Prostate gland (tissue), 2 donors: ENCODE data around the gene MCTS1. TPM values are rescaled to one million over a fixed set of nuclear protein-coding genes. Genes with fewer than 3 reads are reported as not detected.
"Not testable (repeated sequence)": the region's sequence is repeated elsewhere in the genome, so short reads cannot be mapped to it uniquely, and the experiment has no call there.

Source experiments
- DNase-seq: peaks from one replicate; pipeline ENCODE4 v3.0.0-alpha.2; 2019; ENCODE audit warnings: low spot score
- H3K27ac ChIP-seq, 2 donors: fragments of 200-600 bp; sonication (generic); 2 replicates each; pipeline ENCODE4 v1.5.1; 2017 to 2019
- H3K27me3 ChIP-seq: fragments of 200-600 bp; sonication (generic); replicated peaks from 2 replicates; pipeline ENCODE4 v1.5.1; 2019; ENCODE audit not compliant: insufficient read depth
- H3K36me3 ChIP-seq, 2 donors: fragments of 200-600 bp; sonication (generic); 1 replicate in 1 of 2; 2 replicates in 1 of 2; pipeline versions ENCODE4 v1.5.1 to v1.8.1; 2017 to 2019
- H3K4me1 ChIP-seq: fragments of 200-600 bp; sonication (generic); replicated peaks from 2 replicates; pipeline ENCODE4 v1.5.1; 2019
- H3K4me3 ChIP-seq, 2 donors: fragments of 200-600 bp; sonication (generic); 2 replicates each; pipeline ENCODE4 v1.5.1; 2017 to 2019
- H3K9me3 ChIP-seq: fragments of 200-600 bp; sonication (generic); 2 replicates; pipeline ENCODE4 v1.5.1; 2017
- POLR2A ChIP-seq: fragments of 450-650 bp; IDR thresholded peaks from one replicate; pipeline ENCODE4 v1.6.1; 2016; ENCODE audit warnings: antibody characterized with exemption, mild to moderate bottlenecking
- POLR2AphosphoS5 ChIP-seq: sonication (generic); formaldehyde crosslinking; IDR thresholded peaks from one replicate; pipeline ENCODE4 v1.6.1; 2017; ENCODE audit warnings: antibody characterized with exemption
- WGBS: methylation state at CpG from one replicate; pipeline ENCODE4 v1.1.5; 2018; 5-methylcytosine and 5-hydroxymethylcytosine counted together
- intact Hi-C: fragments of 100-400 bp; cut with DNase I; formaldehyde crosslinking; loops from one replicate; pipeline ENCODE4 v1.14.2; 2022
- total RNA-seq, 2 donors: library from RNA; depleted of rRNA; stranded (reverse); fragments of >200 nt; gene quantifications; one replicate each; pipeline ENCODE4 v1.1.0, GENCODE V29; 2016
- TF ChIP-seq, protein P1 (sequence below), 4 experiments: fragments of 200-600 bp in 2 of 4; fragments of 450-650 bp in 2 of 4; sonication (generic) in 2 of 4; IDR thresholded peaks; 1 replicate in 3 of 4; 2 replicates in 1 of 4; pipeline ENCODE4 v1.5.1; 2016 to 2019; ENCODE audit warnings: antibody characterized with exemption in 4 of 4, mild to moderate bottlenecking in 2 of 4, moderate library complexity in 2 of 4

MCTS1 gene
- total RNA-seq, 2 donors from 2014 or later, result 17.5 to 23.6 TPM

DNA sequence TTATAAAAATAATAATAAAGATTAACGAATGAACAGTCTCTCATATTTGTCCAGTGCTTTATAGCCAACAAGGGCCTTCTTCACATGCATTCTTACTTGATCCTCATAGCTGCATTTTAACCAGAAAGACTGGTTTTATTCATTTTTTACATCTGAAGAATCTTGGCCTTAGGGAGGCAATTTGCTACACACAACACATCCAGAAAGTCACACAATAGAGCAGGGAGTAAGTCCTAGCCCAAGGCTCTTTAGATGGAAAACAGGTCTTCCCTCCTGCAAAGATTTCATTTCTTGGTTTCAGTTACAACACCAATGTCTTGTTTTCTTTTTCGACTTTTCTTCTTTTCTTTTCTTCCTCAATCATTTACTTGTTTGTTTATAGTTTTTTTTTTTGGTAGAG is 39.0 kb downstream of the MCTS1 start:
- intact Hi-C loops, result no loop called here
- no peaks in the 10 kb centered on the region for H3K4me1 ChIP-seq
- H3K27ac ChIP-seq, result no peak overlapping the region
- H3K27me3 ChIP-seq, result no peaks in the 10 kb centered on the region
- WGBS, result 58% methylated on average over 2 of the region's 2 CpGs
- TF ChIP-seq POLR2AphosphoS5, result no peak
- no peak for TF ChIP-seq POLR2A
- TF ChIP-seq, protein P1, sequence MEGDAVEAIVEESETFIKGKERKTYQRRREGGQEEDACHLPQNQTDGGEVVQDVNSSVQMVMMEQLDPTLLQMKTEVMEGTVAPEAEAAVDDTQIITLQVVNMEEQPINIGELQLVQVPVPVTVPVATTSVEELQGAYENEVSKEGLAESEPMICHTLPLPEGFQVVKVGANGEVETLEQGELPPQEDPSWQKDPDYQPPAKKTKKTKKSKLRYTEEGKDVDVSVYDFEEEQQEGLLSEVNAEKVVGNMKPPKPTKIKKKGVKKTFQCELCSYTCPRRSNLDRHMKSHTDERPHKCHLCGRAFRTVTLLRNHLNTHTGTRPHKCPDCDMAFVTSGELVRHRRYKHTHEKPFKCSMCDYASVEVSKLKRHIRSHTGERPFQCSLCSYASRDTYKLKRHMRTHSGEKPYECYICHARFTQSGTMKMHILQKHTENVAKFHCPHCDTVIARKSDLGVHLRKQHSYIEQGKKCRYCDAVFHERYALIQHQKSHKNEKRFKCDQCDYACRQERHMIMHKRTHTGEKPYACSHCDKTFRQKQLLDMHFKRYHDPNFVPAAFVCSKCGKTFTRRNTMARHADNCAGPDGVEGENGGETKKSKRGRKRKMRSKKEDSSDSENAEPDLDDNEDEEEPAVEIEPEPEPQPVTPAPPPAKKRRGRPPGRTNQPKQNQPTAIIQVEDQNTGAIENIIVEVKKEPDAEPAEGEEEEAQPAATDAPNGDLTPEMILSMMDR (IDR thresholded peaks at IDR 0.05), result no peak
- no peaks in the 10 kb centered on the region for H3K9me3 ChIP-seq
- DNase-seq, result no peak
- no peak overlapping the region for H3K4me3 ChIP-seq
- no peaks in the 10 kb centered on the region for H3K36me3 ChIP-seq

DNA sequence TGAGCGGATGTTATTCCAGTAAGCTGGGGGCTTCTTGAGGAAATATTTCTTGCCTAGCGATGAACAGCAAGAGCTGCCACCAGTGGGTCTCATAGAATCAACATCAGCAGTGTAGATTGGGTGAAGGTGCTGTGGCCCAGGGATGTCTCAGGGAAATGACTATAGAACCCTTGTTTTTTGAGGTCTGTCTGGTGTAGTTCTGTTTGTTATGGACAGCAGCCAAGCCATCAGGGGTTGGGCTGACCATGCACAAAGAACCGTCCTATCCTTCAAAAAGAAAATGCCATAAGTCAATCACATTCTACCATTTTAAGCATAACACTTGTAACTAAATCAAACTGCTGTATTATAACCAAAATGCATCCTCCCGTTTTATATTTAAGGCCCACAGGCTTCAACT is 43.2 kb downstream of the MCTS1 start:
- H3K9me3 ChIP-seq, result no peaks in the 10 kb centered on the region
- no peaks in the 10 kb centered on the region for H3K27me3 ChIP-seq
- H3K36me3 ChIP-seq, result no peaks in the 10 kb centered on the region
- no peak overlapping the region for H3K4me3 ChIP-seq
- TF ChIP-seq POLR2AphosphoS5 (no peak), POLR2A (no peak)
- TF ChIP-seq, protein P1 (IDR thresholded peaks at IDR 0.05), result no peak
- no peaks in the 10 kb centered on the region for H3K4me1 ChIP-seq
- 73% methylated on average over 4 of the region's 4 CpGs for WGBS
- H3K27ac ChIP-seq, result no peak overlapping the region
- no peak for DNase-seq
- intact Hi-C loops, result no loop called here

DNA sequence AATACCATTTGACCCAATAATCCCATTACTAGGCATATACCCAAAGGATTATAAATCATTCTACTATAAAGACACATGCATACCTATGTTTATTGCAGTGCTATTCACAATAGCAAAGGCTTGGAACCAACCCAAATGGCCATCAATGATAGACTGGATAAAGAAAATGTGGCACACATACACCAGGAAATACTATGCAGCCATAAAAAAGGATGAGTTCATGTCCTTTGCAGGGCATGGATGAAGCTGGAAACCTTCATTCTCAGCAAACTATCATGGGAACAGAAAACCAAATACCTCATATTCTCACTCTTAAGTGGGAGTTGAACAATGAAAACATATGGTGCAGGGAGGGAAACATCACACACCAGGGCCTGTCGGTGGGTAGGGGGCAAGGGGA is 48.4 kb downstream of the MCTS1 start:
- intact Hi-C loops, H3K27ac ChIP-seq, H3K36me3 ChIP-seq, DNase-seq, H3K9me3 ChIP-seq, H3K4me1 ChIP-seq, H3K27me3 ChIP-seq, H3K4me3 ChIP-seq: not testable (repeated sequence)
- 100% methylated on average over 1 of the region's 1 CpG for WGBS

DNA sequence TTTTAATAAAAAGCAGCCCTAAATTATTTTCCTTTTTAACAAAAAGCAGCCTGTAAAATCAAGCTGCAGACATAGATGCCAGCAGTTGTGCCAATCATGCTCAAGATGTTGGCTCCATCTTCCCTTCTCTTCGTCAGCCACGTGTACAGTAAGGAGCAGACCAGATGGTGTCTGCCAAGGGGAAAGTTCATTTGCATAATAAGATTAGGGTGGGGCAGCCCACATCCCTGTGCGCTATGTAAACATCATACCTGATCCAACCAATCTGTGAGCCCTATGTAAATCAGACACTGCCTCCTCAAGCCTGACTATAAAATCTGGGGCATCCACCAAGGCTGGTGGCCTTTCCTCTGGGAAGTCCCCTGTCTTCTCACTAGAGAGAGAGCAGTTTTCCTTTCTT is 49.1 kb downstream of the MCTS1 start:
- H3K27me3 ChIP-seq, result no peaks in the 10 kb centered on the region
- intact Hi-C loops, result no loop called here

DNA sequence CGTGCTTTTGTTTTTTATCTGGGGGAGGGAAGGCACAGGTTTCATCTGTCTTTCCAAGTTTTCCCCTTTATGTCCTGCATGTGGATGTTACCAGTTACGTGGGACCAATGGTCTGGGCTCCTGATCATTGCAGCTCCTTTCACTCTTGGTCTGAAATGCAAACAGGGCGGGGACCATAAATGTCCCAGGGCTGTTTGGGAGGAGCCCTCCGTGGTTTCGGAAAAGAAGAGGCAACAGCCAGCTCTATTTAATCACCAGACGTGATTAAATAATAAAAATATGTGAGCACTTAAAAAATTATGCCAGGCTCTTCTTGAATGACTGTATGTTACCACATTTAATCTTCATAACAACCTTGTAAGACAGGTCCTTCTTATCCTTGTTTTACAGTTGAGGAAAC is 56.7 kb downstream of the MCTS1 start:
- WGBS, result 35% methylated on average over 6 of the region's 6 CpGs
- no peak for DNase-seq

More for the DNA sequence above, 49.1 kb downstream of the MCTS1 start:
- DNase-seq, result no peak
- 57% methylated on average over 3 of the region's 3 CpGs for WGBS
- H3K27ac ChIP-seq, result no peak overlapping the region
- H3K4me3 ChIP-seq, result no peak overlapping the region
- no peaks in the 10 kb centered on the region for H3K4me1 ChIP-seq
- no peaks in the 10 kb centered on the region for H3K36me3 ChIP-seq
- no peaks in the 10 kb centered on the region for H3K9me3 ChIP-seq
- TF ChIP-seq, protein P1 (IDR thresholded peaks at IDR 0.05), result no peak
- TF ChIP-seq POLR2A (no peak), POLR2AphosphoS5 (no peak)

More for the DNA sequence above, 56.7 kb downstream of the MCTS1 start:
- no peaks in the 10 kb centered on the region for H3K9me3 ChIP-seq
- no peaks in the 10 kb centered on the region for H3K27me3 ChIP-seq
- no peaks in the 10 kb centered on the region for H3K36me3 ChIP-seq
- no peak overlapping the region for H3K4me3 ChIP-seq
- no peak overlapping the region for H3K27ac ChIP-seq
- H3K4me1 ChIP-seq, result no peaks in the 10 kb centered on the region
- TF ChIP-seq POLR2AphosphoS5, result no peak
- TF ChIP-seq, protein P1 (IDR thresholded peaks at IDR 0.05), result no peak
- TF ChIP-seq POLR2A, result no peak
- intact Hi-C loops, result no loop called here

Other genes starting within 250 kb of the MCTS1 start
- gene ATP1B4, start 242.0 kb upstream of the MCTS1 start, total RNA-seq, result under 1 TPM in 1 of 2 donors, not detected in 1; 0.50 TPM
- 100 to 1,000 TPM; 156 to 269 TPM for gene LAMP2, start 134.8 kb upstream of the MCTS1 start, total RNA-seq
- 10 to 100 TPM; 30.5 to 92.3 TPM for gene CUL4B, start 43.1 kb upstream of the MCTS1 start, total RNA-seq
- 10 to 100 TPM; 24.4 to 33.7 TPM for gene C1GALT1C1, start 26.0 kb downstream of the MCTS1 start, total RNA-seq